GM23338 (cell line): ENCODE data around the gene CD59. TPM values are rescaled to one million over a fixed set of nuclear protein-coding genes. Genes with fewer than 3 reads are reported as not detected.

ENCODE experiments used
- ATAC-seq: fragments of 200-7000 bp; cut with Tn5 transposase; 3 replicates; pipeline ENCODE4 v1.9.1; 2020
- DNase-seq: peaks from one replicate; pipeline ENCODE4 v3.0.0-alpha.2; 2015; ENCODE audit warnings: low spot score
- H2AFZ ChIP-seq: fragments of 200-600 bp; sonication (generic); 2 replicates; pipeline ENCODE4 v1.8.0; 2016; ENCODE audit warnings: antibody characterized with exemption, mild to moderate bottlenecking, moderate library complexity
- H3F3A ChIP-seq: fragments of 200-600 bp; sonication (generic); replicated peaks from 2 replicates; pipeline ENCODE4 v1.8.0; 2017; ENCODE audit warnings: antibody characterized with exemption, mixed run types, low read depth
- H3K27ac ChIP-seq: fragments of 200-600 bp; sonication (generic); 2 replicates; pipeline ENCODE4 v1.6.1; 2016; ENCODE audit warnings: low read depth
- H3K27me3 ChIP-seq: fragments of 200-600 bp; sonication (generic); 2 replicates; pipeline ENCODE4 v1.8.0; 2016; ENCODE audit warnings: mild to moderate bottlenecking, mixed run types, moderate library complexity; ENCODE audit not compliant: insufficient read depth
- H3K36me3 ChIP-seq: fragments of 200-600 bp; sonication (generic); 2 replicates; pipeline ENCODE4 v1.8.0; 2016; ENCODE audit warnings: mild to moderate bottlenecking; ENCODE audit not compliant: insufficient read depth
- H3K4me1 ChIP-seq: fragments of 200-600 bp; sonication (generic); 2 replicates; pipeline ENCODE4 v1.8.0; 2016; ENCODE audit warnings: mild to moderate bottlenecking, moderate library complexity; ENCODE audit not compliant: insufficient read depth
- H3K4me2 ChIP-seq: fragments of 200-600 bp; sonication (generic); 2 replicates; pipeline ENCODE4 v1.7.1; 2017; ENCODE audit warnings: mixed run types
- H3K4me3 ChIP-seq: fragments of 200-600 bp; sonication (generic); 2 replicates; pipeline ENCODE4 v1.6.1; 2016; ENCODE audit warnings: mixed run types
- H3K79me2 ChIP-seq: fragments of 200-600 bp; sonication (generic); replicated peaks from 2 replicates; pipeline ENCODE4 v1.8.0; 2017; ENCODE audit warnings: mild to moderate bottlenecking; ENCODE audit not compliant: insufficient read depth
- H3K9me2 ChIP-seq: fragments of 200-600 bp; sonication (generic); 2 replicates; pipeline ENCODE4 v1.8.0; 2017; ENCODE audit not compliant: insufficient read depth
- H4K20me1 ChIP-seq: fragments of 200-600 bp; sonication (generic); replicated peaks from 2 replicates; pipeline ENCODE4 v1.8.0; 2017; ENCODE audit warnings: mild to moderate bottlenecking; ENCODE audit not compliant: insufficient read depth
- H3K27ac Mint-ChIP-seq: 2 replicates; pipeline ENCODE4 v1.8.0; 2020; ENCODE audit warnings: inconsistent platforms, mild to moderate bottlenecking, moderate library complexity, mixed read lengths
- H3K27me3 Mint-ChIP-seq: 3 replicates; pipeline ENCODE4 v1.8.0; 2022; ENCODE audit warnings: low read depth, mild to moderate bottlenecking, moderate library complexity, mixed read lengths, inconsistent platforms; ENCODE audit not compliant: insufficient read depth, poor library complexity
- H3K36me3 Mint-ChIP-seq: 3 replicates; pipeline ENCODE4 v1.8.0; 2021; ENCODE audit warnings: low read depth, mild to moderate bottlenecking, inconsistent platforms, moderate library complexity, mixed read lengths
- H3K4me1 Mint-ChIP-seq: 3 replicates; pipeline ENCODE4 v1.8.0; 2020; ENCODE audit warnings: mild to moderate bottlenecking, inconsistent platforms, mixed read lengths
- H3K4me3 Mint-ChIP-seq: 3 replicates; pipeline ENCODE4 v1.8.0; 2021; ENCODE audit warnings: moderate library complexity, mild to moderate bottlenecking, inconsistent platforms, mixed read lengths
- H3K9me3 Mint-ChIP-seq: 3 replicates; pipeline ENCODE4 v1.8.0; 2020; ENCODE audit warnings: moderate library complexity, mild to moderate bottlenecking, inconsistent platforms, mixed read lengths
- EZH2 ChIP-seq: fragments of 200-600 bp; sonication (generic); IDR thresholded peaks from one replicate; pipeline ENCODE4 v1.8.0; 2017; ENCODE audit warnings: antibody characterized with exemption, mild to moderate bottlenecking, low read depth; ENCODE audit not compliant: unreplicated experiment
- STAT1 ChIP-seq: IDR thresholded peaks from one replicate; pipeline ENCODE4 v1.6.1; 2016; ENCODE audit warnings: antibody characterized with exemption; ENCODE audit not compliant: unreplicated experiment
- ZNF114 ChIP-seq: fragments of 250-450 bp; sonication (Bioruptor Pico); IDR thresholded peaks from 2 replicates; pipeline ENCODE4 v1.5.0; 2020; ENCODE audit warnings: mild to moderate bottlenecking, moderate library complexity
- ZNF331 ChIP-seq: fragments of 250-450 bp; sonication (Bioruptor Pico); IDR thresholded peaks from 2 replicates; pipeline ENCODE4 v1.5.0; 2020; ENCODE audit warnings: low read depth, mild to moderate bottlenecking, moderate library complexity
- polyA plus RNA-seq: library from polyadenylated mRNA; unstranded; fragments of >200 nt; fragmentation: Nextera tagmentation; extraction: Ambion mirVana; gene quantifications from 2 replicates; pipeline ENCODE4 v1.2.1, GENCODE V29; 2016
- total RNA-seq: library from RNA; depleted of rRNA; stranded (reverse); fragments of >200 nt; shearing (Covaris generic); gene quantifications from 2 replicates; pipeline ENCODE4 v1.2.3, GENCODE V29; 2014
- TF ChIP-seq, protein P1 (sequence below): IDR thresholded peaks from 2 replicates; pipeline ENCODE4 v1.6.1; 2016; ENCODE audit warnings: antibody characterized with exemption
- TF ChIP-seq, protein P2 (sequence below): fragments of 250-450 bp; sonication (Bioruptor Pico); IDR thresholded peaks from 2 replicates; pipeline ENCODE4 v1.5.0; 2020; ENCODE audit warnings: mild to moderate bottlenecking, moderate library complexity
- TF ChIP-seq, protein P3 (sequence below): IDR thresholded peaks from one replicate; pipeline ENCODE4 v1.6.1; 2018; ENCODE audit warnings: antibody characterized with exemption; ENCODE audit not compliant: unreplicated experiment

Gene CD59
- total and polyA plus RNA-seq, 2 experiments from 2014 or later, result 41.5 to 86.6 TPM

- TF ChIP-seq, protein P1, sequence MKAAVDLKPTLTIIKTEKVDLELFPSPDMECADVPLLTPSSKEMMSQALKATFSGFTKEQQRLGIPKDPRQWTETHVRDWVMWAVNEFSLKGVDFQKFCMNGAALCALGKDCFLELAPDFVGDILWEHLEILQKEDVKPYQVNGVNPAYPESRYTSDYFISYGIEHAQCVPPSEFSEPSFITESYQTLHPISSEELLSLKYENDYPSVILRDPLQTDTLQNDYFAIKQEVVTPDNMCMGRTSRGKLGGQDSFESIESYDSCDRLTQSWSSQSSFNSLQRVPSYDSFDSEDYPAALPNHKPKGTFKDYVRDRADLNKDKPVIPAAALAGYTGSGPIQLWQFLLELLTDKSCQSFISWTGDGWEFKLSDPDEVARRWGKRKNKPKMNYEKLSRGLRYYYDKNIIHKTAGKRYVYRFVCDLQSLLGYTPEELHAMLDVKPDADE, result no peak
- no peak for TF ChIP-seq ZNF114
- TF ChIP-seq ZNF331 (CRISPR knock-in tag), result no peak
- TF ChIP-seq, protein P2, sequence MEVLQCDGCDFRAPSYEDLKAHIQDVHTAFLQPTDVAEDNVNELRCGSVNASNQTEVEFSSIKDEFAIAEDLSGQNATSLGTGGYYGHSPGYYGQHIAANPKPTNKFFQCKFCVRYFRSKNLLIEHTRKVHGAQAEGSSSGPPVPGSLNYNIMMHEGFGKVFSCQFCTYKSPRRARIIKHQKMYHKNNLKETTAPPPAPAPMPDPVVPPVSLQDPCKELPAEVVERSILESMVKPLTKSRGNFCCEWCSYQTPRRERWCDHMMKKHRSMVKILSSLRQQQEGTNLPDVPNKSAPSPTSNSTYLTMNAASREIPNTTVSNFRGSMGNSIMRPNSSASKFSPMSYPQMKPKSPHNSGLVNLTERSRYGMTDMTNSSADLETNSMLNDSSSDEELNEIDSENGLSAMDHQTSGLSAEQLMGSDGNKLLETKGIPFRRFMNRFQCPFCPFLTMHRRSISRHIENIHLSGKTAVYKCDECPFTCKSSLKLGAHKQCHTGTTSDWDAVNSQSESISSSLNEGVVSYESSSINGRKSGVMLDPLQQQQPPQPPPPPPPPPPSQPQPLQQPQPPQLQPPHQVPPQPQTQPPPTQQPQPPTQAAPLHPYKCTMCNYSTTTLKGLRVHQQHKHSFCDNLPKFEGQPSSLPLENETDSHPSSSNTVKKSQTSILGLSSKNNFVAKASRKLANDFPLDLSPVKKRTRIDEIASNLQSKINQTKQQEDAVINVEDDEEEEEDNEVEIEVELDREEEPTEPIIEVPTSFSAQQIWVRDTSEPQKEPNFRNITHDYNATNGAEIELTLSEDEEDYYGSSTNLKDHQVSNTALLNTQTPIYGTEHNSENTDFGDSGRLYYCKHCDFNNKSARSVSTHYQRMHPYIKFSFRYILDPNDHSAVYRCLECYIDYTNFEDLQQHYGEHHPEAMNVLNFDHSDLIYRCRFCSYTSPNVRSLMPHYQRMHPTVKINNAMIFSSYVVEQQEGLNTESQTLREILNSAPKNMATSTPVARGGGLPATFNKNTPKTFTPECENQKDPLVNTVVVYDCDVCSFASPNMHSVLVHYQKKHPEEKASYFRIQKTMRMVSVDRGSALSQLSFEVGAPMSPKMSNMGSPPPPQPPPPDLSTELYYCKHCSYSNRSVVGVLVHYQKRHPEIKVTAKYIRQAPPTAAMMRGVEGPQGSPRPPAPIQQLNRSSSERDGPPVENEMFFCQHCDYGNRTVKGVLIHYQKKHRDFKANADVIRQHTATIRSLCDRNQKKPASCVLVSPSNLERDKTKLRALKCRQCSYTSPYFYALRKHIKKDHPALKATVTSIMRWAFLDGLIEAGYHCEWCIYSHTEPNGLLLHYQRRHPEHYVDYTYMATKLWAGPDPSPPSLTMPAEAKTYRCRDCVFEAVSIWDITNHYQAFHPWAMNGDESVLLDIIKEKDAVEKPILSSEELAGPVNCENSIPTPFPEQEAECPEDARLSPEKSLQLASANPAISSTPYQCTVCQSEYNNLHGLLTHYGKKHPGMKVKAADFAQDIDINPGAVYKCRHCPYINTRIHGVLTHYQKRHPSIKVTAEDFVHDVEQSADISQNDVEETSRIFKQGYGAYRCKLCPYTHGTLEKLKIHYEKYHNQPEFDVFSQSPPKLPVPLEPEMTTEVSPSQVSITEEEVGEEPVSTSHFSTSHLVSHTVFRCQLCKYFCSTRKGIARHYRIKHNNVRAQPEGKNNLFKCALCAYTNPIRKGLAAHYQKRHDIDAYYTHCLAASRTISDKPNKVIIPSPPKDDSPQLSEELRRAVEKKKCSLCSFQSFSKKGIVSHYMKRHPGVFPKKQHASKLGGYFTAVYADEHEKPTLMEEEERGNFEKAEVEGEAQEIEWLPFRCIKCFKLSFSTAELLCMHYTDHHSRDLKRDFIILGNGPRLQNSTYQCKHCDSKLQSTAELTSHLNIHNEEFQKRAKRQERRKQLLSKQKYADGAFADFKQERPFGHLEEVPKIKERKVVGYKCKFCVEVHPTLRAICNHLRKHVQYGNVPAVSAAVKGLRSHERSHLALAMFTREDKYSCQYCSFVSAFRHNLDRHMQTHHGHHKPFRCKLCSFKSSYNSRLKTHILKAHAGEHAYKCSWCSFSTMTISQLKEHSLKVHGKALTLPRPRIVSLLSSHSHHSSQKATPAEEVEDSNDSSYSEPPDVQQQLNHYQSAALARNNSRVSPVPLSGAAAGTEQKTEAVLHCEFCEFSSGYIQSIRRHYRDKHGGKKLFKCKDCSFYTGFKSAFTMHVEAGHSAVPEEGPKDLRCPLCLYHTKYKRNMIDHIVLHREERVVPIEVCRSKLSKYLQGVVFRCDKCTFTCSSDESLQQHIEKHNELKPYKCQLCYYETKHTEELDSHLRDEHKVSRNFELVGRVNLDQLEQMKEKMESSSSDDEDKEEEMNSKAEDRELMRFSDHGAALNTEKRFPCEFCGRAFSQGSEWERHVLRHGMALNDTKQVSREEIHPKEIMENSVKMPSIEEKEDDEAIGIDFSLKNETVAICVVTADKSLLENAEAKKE (CRISPR knock-in tag), result no peak
- TF ChIP-seq, protein P3, sequence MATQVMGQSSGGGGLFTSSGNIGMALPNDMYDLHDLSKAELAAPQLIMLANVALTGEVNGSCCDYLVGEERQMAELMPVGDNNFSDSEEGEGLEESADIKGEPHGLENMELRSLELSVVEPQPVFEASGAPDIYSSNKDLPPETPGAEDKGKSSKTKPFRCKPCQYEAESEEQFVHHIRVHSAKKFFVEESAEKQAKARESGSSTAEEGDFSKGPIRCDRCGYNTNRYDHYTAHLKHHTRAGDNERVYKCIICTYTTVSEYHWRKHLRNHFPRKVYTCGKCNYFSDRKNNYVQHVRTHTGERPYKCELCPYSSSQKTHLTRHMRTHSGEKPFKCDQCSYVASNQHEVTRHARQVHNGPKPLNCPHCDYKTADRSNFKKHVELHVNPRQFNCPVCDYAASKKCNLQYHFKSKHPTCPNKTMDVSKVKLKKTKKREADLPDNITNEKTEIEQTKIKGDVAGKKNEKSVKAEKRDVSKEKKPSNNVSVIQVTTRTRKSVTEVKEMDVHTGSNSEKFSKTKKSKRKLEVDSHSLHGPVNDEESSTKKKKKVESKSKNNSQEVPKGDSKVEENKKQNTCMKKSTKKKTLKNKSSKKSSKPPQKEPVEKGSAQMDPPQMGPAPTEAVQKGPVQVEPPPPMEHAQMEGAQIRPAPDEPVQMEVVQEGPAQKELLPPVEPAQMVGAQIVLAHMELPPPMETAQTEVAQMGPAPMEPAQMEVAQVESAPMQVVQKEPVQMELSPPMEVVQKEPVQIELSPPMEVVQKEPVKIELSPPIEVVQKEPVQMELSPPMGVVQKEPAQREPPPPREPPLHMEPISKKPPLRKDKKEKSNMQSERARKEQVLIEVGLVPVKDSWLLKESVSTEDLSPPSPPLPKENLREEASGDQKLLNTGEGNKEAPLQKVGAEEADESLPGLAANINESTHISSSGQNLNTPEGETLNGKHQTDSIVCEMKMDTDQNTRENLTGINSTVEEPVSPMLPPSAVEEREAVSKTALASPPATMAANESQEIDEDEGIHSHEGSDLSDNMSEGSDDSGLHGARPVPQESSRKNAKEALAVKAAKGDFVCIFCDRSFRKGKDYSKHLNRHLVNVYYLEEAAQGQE, result no peak
- TF ChIP-seq STAT1, result no peak
- no peak for TF ChIP-seq EZH2
- H4K20me1 ChIP-seq, result peaks cover 26% of the 10 kb centered on the region
- Mint-ChIP-seq H3K27ac (no peak overlapping the region), H3K9me3 (no peaks in the 10 kb centered on the region), H3K4me1 (peaks cover 25% of the 10 kb centered on the region), H3K27me3 (peaks cover 14% of the 10 kb centered on the region), H3K36me3 (peaks cover 3% of the 10 kb centered on the region; the same call in 1 of the 3 replicates), H3K4me3 (peak overlapping the region; percentile 8; the same call in 1 of the 3 replicates)
- DNase-seq (no peak), ATAC-seq (no peak)
- peaks cover 67% of the 10 kb centered on the region for H3K79me2 ChIP-seq
- H3K4me3 ChIP-seq, result no peak overlapping the region
- H3K9me2 ChIP-seq, result no peaks in the 10 kb centered on the region
- no peak overlapping the region for H3K27ac ChIP-seq
- H3K27me3 ChIP-seq, result peaks cover 15% of the 10 kb centered on the region
- no peak overlapping the region for H3K4me2 ChIP-seq
- no peaks in the 10 kb centered on the region for H3K36me3 ChIP-seq
- H3F3A ChIP-seq, result no peaks in the 10 kb centered on the region; the same call in 1 of the 2 replicates
- peaks cover 21% of the 10 kb centered on the region for H3K4me1 ChIP-seq
- H2AFZ ChIP-seq, result no peak overlapping the region
Measured at GRCh38 chr11:33733980-33734379, 2.2 kb downstream of the CD59 start.
